Fibroblast of pulmonary artery (primary cell): ENCODE measurements around the gene CREB3L1.

Experiments used
- DNase-seq: peaks from one replicate; pipeline ENCODE4 v3.0.0-alpha.2; 2010; ENCODE audit warnings: low read depth
- H3K4me3 ChIP-seq: replicated peaks from 2 replicates; pipeline ENCODE4 v1.5.1; 2011; ENCODE audit warnings: low read depth, mild to moderate bottlenecking, control low read depth, low read length, moderate library complexity
- TF ChIP-seq, protein P1 (sequence below): IDR thresholded peaks from 2 replicates; pipeline ENCODE4 v1.5.1; 2011; ENCODE audit warnings: mild to moderate bottlenecking, control low read depth, low read length, inconsistent platforms; ENCODE audit errors: missing control alignments

The CREB3L1 gene

GRCh38 chr11:46267930-46268329, 9.5 kb upstream of the CREB3L1 start:
- TF ChIP-seq, protein P1, sequence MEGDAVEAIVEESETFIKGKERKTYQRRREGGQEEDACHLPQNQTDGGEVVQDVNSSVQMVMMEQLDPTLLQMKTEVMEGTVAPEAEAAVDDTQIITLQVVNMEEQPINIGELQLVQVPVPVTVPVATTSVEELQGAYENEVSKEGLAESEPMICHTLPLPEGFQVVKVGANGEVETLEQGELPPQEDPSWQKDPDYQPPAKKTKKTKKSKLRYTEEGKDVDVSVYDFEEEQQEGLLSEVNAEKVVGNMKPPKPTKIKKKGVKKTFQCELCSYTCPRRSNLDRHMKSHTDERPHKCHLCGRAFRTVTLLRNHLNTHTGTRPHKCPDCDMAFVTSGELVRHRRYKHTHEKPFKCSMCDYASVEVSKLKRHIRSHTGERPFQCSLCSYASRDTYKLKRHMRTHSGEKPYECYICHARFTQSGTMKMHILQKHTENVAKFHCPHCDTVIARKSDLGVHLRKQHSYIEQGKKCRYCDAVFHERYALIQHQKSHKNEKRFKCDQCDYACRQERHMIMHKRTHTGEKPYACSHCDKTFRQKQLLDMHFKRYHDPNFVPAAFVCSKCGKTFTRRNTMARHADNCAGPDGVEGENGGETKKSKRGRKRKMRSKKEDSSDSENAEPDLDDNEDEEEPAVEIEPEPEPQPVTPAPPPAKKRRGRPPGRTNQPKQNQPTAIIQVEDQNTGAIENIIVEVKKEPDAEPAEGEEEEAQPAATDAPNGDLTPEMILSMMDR: no peak
- DNase-seq: no peak
- H3K4me3 ChIP-seq: no peak overlapping the region

DNA sequence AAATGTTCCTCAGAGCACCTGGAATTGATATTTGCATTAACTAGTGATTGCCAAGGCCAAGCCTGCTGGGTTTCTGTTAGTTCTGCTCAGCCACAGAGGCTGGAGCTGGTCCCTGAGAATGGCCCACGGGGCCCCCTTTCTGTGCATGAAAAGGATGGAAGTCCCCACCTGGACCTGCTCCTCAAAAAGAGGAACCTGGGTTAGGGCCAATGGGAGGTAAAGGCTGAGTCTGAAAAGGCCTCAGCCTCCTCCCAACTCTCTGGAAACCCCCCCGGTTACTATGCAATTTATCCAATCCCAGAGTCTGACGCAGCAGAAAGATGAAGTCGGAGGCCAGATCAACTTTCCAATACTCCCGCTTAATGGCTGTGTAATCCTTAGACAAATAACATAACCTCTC, 6.8 kb upstream of the CREB3L1 start:
- no peak for DNase-seq
- H3K4me3 ChIP-seq: no peak overlapping the region
- TF ChIP-seq, protein P1: no peak

DNA sequence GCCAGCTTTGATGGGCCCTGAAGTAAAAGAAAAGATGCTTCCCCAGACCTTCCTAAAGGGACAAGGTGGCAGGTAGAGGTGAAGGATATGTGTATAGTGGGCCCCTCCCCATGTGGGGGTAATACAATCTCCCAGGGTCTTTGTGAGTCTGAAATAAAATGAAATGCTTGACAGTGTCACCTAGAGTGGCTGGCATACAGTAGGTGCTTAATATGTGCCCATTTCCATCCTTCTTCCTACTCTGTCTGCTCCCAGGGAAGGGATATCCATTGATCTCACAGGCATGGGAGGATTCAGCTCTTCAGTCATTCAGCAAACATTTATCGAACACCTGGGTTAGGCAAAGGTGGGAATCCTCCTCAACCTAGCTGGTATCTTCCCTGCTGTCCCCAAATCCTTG, 6.1 kb upstream of the CREB3L1 start:
- DNase-seq: no peak
- no peak overlapping the region for H3K4me3 ChIP-seq
- TF ChIP-seq, protein P1: no peak

- TF ChIP-seq, protein P1: no peak
- no peak overlapping the region for H3K4me3 ChIP-seq
- DNase-seq: no peak
These were observed 5.3 kb upstream of the CREB3L1 start for GRCh38 chr11:46271875-46272815.

GRCh38 chr11:46272816-46273427, 4.5 kb upstream of the CREB3L1 start:
- TF ChIP-seq, protein P1: no peak
- peak; percentile 77 for DNase-seq
- no peak overlapping the region for H3K4me3 ChIP-seq

DNA sequence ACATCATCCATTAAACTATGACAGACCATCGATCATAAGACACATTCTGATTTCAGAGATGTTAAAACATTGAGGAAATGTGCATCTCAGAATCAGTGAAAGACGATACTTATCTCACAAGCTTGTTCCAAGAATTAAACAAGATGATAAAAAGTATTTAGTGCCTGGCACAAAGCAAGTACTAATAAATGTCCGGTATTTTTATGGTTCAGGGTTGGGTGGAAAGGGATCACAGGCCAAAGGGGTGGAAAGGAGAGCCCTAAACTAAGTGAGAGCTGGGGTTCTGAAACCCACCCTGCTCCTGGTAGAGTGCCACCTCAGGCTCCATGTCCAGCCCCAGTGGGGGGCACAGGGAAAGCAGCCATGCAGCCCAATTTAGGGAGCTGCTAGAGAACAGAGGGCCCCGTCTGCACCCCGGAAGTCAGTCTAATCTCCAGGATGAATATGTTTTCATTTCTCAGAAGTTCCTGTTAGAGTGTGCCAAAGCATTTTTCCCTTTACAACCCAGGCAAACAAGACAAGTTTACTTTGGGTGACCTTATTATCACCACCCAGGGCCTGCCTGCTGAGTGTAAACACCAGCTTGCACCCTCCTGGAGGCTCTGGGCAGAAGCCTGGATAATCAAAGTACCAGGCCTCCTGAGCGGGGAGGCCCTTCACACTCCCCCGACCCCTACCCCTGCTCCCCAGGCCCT, 3.8 kb upstream of the CREB3L1 start:
- peak; percentile 56 for DNase-seq
- TF ChIP-seq, protein P1: no peak
- H3K4me3 ChIP-seq: no peak overlapping the region
